Neural cell (in vitro differentiated cells): ENCODE measurements around the gene TPPP.

Source experiments
- CTCF ChIP-seq: fragments of 450-650 bp; IDR thresholded peaks from 2 replicates; pipeline ENCODE4 v1.5.1; 2014; ENCODE audit warnings: antibody characterized with exemption, mild to moderate bottlenecking, moderate library complexity; ENCODE audit not compliant: poor library complexity, severe bottlenecking
- EP300 ChIP-seq: fragments of 450-650 bp; conservative IDR thresholded peaks from 2 replicates; pipeline ENCODE4 v1.6.1; 2014; ENCODE audit warnings: antibody characterized with exemption, mild to moderate bottlenecking, moderate library complexity; ENCODE audit not compliant: poor library complexity, severe bottlenecking
- EZH2 ChIP-seq: fragments of 200-600, 300-800 bp; shearing (Covaris generic), sonication (generic); IDR thresholded peaks from 2 replicates; pipeline ENCODE4 v1.6.1; 2014; ENCODE audit warnings: antibody characterized with exemption, low read length, borderline replicate concordance, mild to moderate bottlenecking; ENCODE audit not compliant: insufficient read depth, poor library complexity, severe bottlenecking
- MXI1 ChIP-seq: fragments of 450-650 bp; conservative IDR thresholded peaks from 2 replicates; pipeline ENCODE4 v1.6.1; 2014; ENCODE audit warnings: antibody characterized with exemption, mild to moderate bottlenecking; ENCODE audit not compliant: poor library complexity, severe bottlenecking
- POLR2AphosphoS5 ChIP-seq: IDR thresholded peaks from 2 replicates; pipeline ENCODE4 v1.6.1; 2012
- RAD21 ChIP-seq: fragments of 450-650 bp; conservative IDR thresholded peaks from 2 replicates; pipeline ENCODE4 v1.6.1; 2014; ENCODE audit warnings: antibody characterized with exemption, mild to moderate bottlenecking, moderate library complexity
- REST ChIP-seq: IDR thresholded peaks from 2 replicates; pipeline ENCODE4 v1.6.1; 2012; ENCODE audit warnings: borderline replicate concordance
- SMC3 ChIP-seq: fragments of 450-650 bp; conservative IDR thresholded peaks from 2 replicates; pipeline ENCODE4 v1.6.1; 2014; ENCODE audit warnings: antibody characterized with exemption, mild to moderate bottlenecking, moderate library complexity; ENCODE audit not compliant: poor library complexity
- TAF1 ChIP-seq: IDR thresholded peaks from 2 replicates; pipeline ENCODE4 v1.6.1; 2012; ENCODE audit warnings: low read depth

GRCh38 chr5:624118-624950, 68.8 kb downstream of the TPPP start:
- TF ChIP-seq CTCF (no peak), EP300 (no peak), POLR2AphosphoS5 (no peak), EZH2 (no peak), MXI1 (no peak), TAF1 (no peak), RAD21 (no peak), REST (no peak), SMC3 (no peak)
